ENCODE results near the gene NTM.

GRCh38 chr11:132057266-132057665, 686.9 kb downstream of the NTM start:
- TF ChIP-seq CTCF (IDR thresholded peaks at IDR 0.05) (no peak), POLR2A (IDR thresholded peaks at IDR 0.05) (no peak)
